Measurements from ENCODE around the gene RPTN.

The RPTN gene

DNA sequence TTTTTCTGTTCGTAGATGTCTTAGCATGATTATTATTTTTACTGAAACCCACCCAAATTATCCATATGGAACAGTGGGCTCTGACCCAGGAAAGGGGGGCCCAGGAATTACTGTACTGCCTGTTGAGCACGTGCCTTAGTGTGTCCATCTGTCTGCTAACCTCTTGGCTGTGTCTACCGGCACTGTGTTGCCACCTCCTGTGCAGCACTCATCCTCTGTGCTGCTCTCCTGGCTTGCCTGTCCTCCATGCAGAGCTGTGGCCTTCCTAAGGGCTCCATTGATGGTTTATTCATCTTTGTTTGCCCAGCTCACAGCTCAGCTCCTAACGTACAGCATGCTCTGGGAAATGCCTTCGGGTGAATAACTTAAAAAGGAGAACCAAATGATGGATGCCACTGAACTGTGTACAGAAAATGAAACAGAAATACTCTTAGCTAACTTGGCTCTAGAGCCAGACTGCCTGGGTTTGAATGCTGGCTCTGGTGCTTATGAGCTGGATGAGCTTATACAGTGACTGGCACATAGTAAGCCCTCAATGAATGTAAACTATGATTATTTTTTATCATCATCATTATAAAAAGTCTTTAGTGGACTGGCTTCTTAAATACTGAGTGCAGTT is 11.4 kb upstream of the RPTN start:
- no peaks in the 10 kb centered on the region for H3K36me3 Mint-ChIP-seq
- DNase-seq, result no peak
- no peaks in the 10 kb centered on the region for H3K9me3 Mint-ChIP-seq
- no peak overlapping the region for H3K27ac Mint-ChIP-seq
- no peak for ATAC-seq (replicated peaks)
- H3K4me3 Mint-ChIP-seq, result no peak overlapping the region
- H3K4me1 Mint-ChIP-seq, result peaks cover 7 to 8% of the 10 kb centered on the region in 2 donors
- peaks cover 34 to 44% of the 10 kb centered on the region in 2 donors for H3K27me3 Mint-ChIP-seq

DNA sequence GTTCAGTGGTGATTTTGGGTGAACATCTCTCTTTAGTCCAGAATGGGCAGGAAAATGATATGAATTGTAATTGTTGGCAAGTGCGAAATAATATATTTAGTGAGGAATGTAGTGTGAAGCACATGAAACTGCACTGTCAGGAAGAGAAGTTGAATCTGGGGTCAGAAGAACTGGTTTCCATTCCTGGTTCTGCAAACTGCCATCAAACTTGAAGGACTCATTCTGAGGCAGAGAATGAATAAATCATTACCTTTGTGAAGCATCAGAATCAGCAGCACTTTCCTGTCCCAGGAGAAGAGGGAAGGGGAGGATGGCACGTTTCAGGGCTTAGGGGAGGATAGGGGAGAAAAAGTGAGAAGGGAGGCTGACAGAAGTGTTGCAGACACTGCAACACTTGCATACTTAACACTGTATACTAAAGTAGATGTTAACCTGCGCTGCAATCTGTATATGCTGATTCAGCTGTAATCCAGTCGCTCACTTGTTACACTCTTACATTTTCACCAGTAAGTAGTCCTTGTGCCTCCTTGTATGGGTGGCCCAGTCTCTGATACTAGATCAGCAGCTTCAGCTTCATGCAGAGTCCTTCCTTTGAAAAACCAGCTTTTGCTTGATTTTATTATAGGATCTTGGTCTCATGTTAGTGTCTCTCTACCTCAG is 10.5 kb upstream of the RPTN start:
- DNase-seq (no peak), ATAC-seq (replicated peaks) (no peak)
- no peaks in the 10 kb centered on the region for H3K36me3 Mint-ChIP-seq
- H3K4me1 Mint-ChIP-seq, result peaks cover 9 to 11% of the 10 kb centered on the region in 2 donors
- H3K27ac Mint-ChIP-seq, result no peak overlapping the region
- H3K9me3 Mint-ChIP-seq, result no peaks in the 10 kb centered on the region
- H3K4me3 Mint-ChIP-seq, result no peak overlapping the region
- H3K27me3 Mint-ChIP-seq, result peaks cover 26 to 39% of the 10 kb centered on the region in 2 donors

DNA sequence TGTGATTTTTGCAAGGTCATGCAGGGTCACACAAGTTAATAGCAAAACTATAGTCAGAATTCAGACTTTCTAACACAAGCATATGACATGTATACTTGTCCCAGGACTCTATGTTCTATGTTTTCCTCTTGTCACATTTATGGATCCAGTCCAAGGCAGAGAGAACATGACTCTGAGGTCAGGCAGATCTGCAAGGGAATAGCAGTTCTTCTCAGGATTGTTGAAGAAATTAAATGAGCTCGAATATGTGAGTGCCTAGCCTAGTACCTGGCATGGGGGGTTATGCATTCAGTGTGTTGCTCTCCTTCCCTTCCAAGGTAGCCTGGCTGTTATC is 9.5 kb upstream of the RPTN start:
- H3K9me3 Mint-ChIP-seq, result no peaks in the 10 kb centered on the region
- no peak overlapping the region for H3K4me3 Mint-ChIP-seq
- DNase-seq (no peak), ATAC-seq (replicated peaks) (no peak)
- H3K27me3 Mint-ChIP-seq, result peaks cover 22 to 34% of the 10 kb centered on the region in 2 donors
- H3K36me3 Mint-ChIP-seq, result no peaks in the 10 kb centered on the region
- H3K27ac Mint-ChIP-seq, result no peak overlapping the region
- peaks cover 9 to 11% of the 10 kb centered on the region in 2 donors for H3K4me1 Mint-ChIP-seq

DNA sequence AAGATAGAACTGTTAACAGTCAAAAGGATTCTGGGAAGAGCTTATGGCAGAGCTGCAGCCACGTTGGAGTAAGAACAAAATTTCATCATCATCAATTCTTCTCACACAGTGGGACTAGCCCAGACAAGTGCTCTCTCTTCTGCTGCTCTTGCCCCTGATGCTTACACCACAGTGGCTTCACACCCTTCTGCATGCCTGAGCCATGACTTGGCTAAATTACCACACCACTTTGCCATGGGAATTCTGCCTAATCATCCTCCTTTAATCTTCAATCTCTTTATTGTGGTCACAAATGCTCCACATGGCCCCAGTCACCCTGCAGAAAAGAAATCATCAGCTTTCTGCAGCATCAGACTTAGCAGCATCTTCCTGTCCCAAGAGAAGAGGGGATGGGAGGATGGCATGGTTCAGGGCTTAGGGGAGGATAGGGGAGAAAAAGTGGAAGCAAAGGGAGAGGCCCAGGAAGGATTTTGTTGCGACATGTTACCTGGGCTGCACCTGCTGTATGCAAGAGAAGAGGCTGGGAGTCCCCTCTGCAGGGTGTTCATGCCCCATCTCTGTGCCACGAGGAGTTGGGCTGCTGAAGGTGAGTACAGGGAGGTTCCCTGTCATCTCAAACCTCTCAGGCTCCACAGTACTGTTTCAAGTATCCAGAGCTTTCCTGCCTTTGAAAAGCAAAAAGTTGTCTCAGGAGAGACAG is 9.0 kb upstream of the RPTN start:
- Mint-ChIP-seq H3K36me3 (no peaks in the 10 kb centered on the region), H3K4me3 (no peak overlapping the region), H3K9me3 (no peaks in the 10 kb centered on the region), H3K27ac (no peak overlapping the region), H3K4me1 (peaks cover 9 to 11% of the 10 kb centered on the region in 2 donors), H3K27me3 (peaks cover 22 to 30% of the 10 kb centered on the region in 2 donors)
- DNase-seq, result no peak
- no peak for ATAC-seq (replicated peaks)

DNA sequence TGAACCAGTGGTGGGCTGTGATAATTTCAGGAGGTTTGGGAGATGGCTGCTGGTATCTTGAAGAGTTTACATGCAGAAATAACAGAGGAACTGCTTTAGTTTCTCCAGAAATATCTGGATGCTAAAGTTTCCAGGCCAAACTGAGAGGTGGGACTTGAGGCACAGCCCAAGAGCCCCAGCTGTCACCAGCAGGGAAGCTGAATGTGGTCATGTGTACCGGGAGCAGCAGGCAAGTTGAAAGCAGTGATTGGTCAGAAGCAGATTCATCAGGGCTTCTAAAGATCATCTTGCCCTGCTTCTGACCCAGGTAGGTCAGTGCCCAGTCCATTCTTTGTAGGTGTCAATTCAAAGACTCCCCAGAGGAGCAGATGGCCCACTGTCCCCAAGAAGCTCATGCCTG is 7.9 kb upstream of the RPTN start:
- Mint-ChIP-seq H3K27ac (no peak overlapping the region), H3K4me1 (peaks cover 9 to 11% of the 10 kb centered on the region in 2 donors), H3K9me3 (no peaks in the 10 kb centered on the region), H3K36me3 (no peaks in the 10 kb centered on the region), H3K4me3 (no peak overlapping the region), H3K27me3 (peaks cover 25 to 26% of the 10 kb centered on the region in 2 donors)
- ATAC-seq (replicated peaks) (no peak), DNase-seq (no peak)

DNA sequence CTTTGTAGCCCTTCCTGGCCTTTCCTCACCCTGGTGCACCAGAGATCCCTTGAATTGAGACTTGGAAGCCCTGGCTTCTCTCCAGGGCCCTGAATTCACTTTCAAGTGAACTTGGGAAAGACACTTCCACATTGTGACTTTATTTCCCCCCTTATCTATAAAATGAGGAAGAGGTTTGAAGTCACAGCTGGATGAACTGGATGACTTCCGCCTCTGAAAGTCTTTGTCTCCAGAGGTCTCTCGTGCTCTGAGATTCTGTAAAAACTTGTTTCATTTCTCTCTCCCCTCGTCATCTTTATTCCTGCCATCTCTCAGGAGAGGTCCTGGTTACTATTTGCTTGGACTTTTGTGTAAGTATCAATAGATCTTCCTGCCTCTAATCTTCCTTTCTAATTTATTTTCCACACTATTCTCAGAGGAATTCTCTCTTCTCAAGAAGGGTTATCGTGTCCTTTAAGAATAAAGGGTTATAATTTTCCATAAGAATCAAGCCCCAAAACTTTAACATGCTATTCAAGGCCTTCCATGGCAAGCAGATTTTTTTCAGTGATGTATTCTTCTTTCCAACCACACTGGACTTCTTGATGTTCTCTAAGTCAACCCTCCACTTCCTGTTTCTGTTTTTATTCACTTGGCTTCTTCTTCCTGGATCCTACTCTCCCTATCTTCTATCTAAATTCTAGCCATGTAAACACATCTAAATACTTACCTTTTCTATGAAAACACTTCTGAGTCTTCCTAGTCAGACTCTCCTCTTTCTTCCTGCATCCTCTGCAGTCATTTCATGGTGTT is 6.5 kb upstream of the RPTN start:
- Mint-ChIP-seq H3K27me3 (peaks cover 19 to 26% of the 10 kb centered on the region in 2 donors), H3K4me3 (no peak overlapping the region), H3K27ac (no peak overlapping the region), H3K9me3 (no peaks in the 10 kb centered on the region), H3K36me3 (no peaks in the 10 kb centered on the region), H3K4me1 (peaks cover 12 to 16% of the 10 kb centered on the region in 2 donors)
- no peak for DNase-seq
- ATAC-seq (replicated peaks), result peak in 1 of 2 donors; percentile 41

DNA sequence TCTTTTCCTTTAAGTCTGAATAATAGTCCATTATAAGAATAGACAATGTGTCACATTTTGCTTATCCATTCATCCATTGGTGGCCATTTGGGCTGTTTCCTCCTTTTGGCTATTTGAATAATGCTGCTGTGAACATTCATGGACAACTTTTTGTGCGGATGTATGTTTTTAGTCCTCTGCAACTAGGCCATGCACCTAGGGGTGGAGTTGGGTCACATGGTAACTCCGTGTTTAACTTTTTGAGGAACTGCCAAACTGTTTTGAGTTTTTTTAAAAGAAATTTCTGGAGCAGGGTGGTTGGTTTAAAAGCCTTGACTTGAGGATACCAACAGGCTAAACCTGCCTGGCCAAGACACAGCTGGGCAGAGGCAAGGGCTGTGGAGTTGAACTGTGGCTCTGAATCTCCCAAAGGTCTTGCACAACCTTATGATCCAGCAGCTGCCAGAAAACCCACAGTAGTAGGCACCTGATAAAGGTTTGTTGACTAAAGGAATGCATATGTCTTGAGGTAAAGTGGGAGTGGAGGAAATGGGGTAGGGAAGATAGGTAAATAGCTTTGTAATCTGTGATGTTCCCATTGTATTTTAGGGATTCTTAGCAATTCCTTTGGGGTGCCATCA is 5.6 kb upstream of the RPTN start:
- Mint-ChIP-seq H3K36me3 (no peaks in the 10 kb centered on the region), H3K27ac (no peak overlapping the region), H3K4me3 (no peak overlapping the region), H3K4me1 (peaks cover 14 to 16% of the 10 kb centered on the region in 2 donors), H3K9me3 (no peaks in the 10 kb centered on the region), H3K27me3 (peaks cover 19 to 26% of the 10 kb centered on the region in 2 donors)
- DNase-seq, result no peak
- no peak for ATAC-seq (replicated peaks)

DNA sequence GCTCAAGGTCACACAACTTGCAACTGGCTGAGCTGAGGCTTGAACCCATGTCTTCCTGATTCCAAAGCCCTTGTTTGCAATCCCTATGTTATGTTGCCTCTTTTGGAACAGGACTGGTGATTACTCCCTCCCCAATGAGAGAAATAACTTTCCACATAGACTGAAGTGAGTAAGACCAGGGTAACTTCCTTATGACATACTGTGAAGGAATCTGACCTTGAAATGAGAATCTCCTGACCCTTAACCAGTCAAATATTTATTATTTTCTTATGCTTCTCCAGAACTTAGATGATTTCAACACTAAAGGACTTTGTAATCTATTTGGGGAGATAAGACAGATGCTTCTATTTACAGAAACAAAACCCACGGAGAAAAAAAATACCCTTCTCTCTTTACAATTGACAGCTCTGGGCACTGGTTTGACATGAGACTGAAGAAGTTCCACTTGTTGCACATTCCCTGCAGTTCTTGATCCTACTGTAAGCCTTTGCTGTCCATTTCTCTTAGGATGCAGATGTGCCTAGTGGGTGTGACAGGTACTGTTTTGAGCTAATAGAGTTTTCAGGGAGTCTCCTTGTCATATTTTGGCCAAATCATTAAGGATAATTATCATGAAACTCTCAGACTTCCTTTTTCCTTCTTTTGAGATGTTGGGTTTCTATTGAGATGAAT is 3.9 kb upstream of the RPTN start:
- no peaks in the 10 kb centered on the region for H3K9me3 Mint-ChIP-seq
- ATAC-seq (replicated peaks) (no peak), DNase-seq (no peak)
- no peak overlapping the region for H3K4me3 Mint-ChIP-seq
- H3K4me1 Mint-ChIP-seq, result peaks cover 14 to 16% of the 10 kb centered on the region in 2 donors
- peaks cover 15 to 16% of the 10 kb centered on the region in 2 donors for H3K27me3 Mint-ChIP-seq
- H3K27ac Mint-ChIP-seq, result no peak overlapping the region
- no peaks in the 10 kb centered on the region for H3K36me3 Mint-ChIP-seq

DNA sequence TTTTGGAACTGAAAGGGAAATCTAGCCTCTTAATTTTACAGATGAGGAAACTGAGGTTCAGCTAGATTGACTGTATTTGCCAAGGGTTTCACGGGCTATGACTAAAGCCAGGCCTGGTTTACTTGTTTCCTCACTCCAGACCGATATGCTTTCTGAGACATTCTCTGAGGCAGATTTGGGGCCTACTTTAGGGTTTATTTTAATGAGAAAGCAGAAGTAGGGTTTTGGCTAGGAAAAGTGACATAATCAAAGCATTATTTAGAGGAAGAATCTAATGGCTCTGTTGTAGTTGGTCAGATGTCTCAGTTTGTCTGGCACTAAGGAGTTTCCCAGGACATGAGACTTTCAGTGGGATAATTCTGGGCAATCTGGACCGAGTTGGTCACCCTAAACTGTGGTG is 1.5 kb upstream of the RPTN start:
- peaks cover 10 to 11% of the 10 kb centered on the region in 2 donors for H3K4me1 Mint-ChIP-seq
- no peaks in the 10 kb centered on the region for H3K36me3 Mint-ChIP-seq
- no peak overlapping the region for H3K27ac Mint-ChIP-seq
- H3K4me3 Mint-ChIP-seq, result no peak overlapping the region
- no peak for DNase-seq
- H3K27me3 Mint-ChIP-seq, result peaks cover 3 to 10% of the 10 kb centered on the region in 2 donors
- H3K9me3 Mint-ChIP-seq, result no peaks in the 10 kb centered on the region
- ATAC-seq (replicated peaks), result peak in 1 of 2 donors; percentile 29

DNA sequence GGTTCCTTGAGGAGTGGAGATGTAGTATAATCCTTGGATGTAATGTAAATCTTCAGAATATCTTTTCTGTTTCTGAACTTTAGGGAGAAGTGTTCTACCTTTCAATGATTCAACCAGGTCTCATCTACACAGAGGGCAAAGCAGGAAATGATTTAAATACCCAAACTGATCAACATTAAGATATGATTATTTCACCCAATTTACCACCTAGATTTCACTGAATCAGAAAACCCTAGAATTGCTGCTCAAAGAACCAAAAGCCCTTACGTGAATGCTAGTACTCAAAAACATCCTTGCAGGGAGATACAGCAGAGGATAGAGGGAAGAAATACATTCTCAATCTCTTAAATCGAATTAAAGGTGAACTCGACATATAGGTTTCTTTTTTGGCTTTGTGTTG is 5.0 kb downstream of the RPTN start:
- Mint-ChIP-seq H3K36me3 (no peaks in the 10 kb centered on the region), H3K27ac (no peak overlapping the region), H3K4me3 (no peak overlapping the region), H3K4me1 (peaks cover 0 to 2% of the 10 kb centered on the region in 2 donors), H3K27me3 (peaks cover 32 to 34% of the 10 kb centered on the region in 2 donors), H3K9me3 (peaks cover 1 to 4% of the 10 kb centered on the region in 2 donors)
- ATAC-seq (replicated peaks) (no peak), DNase-seq (no peak)

DNA sequence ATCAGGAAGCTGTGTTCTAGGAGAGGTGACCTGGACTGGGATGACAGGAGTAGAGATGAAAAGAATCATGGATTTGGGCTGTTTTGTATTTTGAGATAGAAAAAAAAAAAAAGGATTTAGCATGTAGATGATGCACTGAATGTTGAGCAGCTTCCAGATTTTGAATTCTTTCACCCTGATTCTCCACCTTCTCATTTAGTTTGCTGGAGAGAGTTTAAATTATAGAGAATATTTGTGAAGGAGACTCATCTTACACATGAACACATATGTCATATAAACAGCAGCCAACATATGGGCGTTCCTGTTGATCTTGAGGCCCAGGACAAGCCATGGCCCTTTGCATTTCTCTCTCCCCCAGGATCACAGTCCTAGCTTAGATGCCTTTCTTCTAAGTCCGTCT is 7.4 kb downstream of the RPTN start:
- no peak overlapping the region for H3K4me3 Mint-ChIP-seq
- no peak for ATAC-seq (replicated peaks)
- H3K4me1 Mint-ChIP-seq, result peaks cover 0 to 1% of the 10 kb centered on the region in 2 donors
- H3K36me3 Mint-ChIP-seq, result no peaks in the 10 kb centered on the region
- H3K27ac Mint-ChIP-seq, result no peak overlapping the region
- H3K27me3 Mint-ChIP-seq, result peaks cover 31 to 38% of the 10 kb centered on the region in 2 donors
- DNase-seq, result no peak
- H3K9me3 Mint-ChIP-seq, result peaks cover 13 to 14% of the 10 kb centered on the region in 2 donors

DNA sequence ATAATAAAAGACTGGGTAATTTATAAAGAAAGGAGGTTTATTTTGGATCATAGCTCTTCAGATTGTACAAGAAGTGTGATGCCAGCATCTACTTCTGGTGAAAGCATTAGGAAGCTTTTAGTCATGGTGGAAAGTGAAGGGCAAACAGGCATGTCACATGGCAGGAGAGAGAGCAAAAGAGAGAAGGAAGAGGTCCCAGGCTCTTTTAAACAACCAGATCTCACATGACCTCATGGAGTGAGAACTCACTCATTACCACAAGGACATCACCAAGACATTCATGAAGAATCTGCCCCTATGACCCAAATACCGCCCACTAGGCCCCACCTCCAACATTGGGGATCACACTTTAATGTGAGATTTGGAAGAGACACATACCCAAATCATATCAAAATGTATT is 10.0 kb downstream of the RPTN start:
- ATAC-seq (replicated peaks) (no peak), DNase-seq (no peak)
- Mint-ChIP-seq H3K9me3 (peaks cover 21 to 22% of the 10 kb centered on the region in 2 donors), H3K27ac (no peak overlapping the region), H3K4me3 (no peak overlapping the region), H3K4me1 (no peaks in the 10 kb centered on the region), H3K27me3 (peaks cover 27 to 42% of the 10 kb centered on the region in 2 donors), H3K36me3 (peaks cover 2 to 5% of the 10 kb centered on the region in 2 donors)

DNA sequence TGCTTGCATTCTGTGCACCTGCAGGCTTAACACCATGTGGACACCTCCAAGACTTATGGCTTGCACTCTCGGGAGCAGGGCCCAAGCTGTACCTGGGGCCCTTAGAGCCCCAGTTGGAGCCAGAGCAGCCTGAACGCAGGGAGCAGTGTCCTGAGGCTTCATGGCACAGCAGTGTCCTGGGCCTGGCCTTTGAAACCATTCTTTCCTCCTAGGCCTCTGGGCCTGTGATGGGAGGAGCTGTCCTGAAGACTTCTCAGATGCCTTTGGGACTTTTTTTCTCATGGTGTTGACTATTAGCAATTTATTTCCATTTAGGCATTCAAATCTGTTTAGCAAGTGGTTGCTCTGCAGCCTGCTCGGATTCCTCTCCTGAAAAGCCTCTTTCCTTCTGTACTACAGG is 11.0 kb downstream of the RPTN start:
- Mint-ChIP-seq H3K4me1 (no peaks in the 10 kb centered on the region), H3K27me3 (peaks cover 32 to 49% of the 10 kb centered on the region in 2 donors), H3K4me3 (no peak overlapping the region), H3K27ac (no peak overlapping the region), H3K9me3 (peaks cover 21 to 22% of the 10 kb centered on the region in 2 donors), H3K36me3 (peaks cover 2 to 5% of the 10 kb centered on the region in 2 donors)
- DNase-seq (no peak), ATAC-seq (replicated peaks) (no peak)

Measured in stimulated activated naive B cell treated with anti-CD40 and anti-IgM and Interleukin-4, amounts not matched to agents 10 μg/mL and 1 μg/mL and 100 μg/mL, for 72 hours (primary cell).